Fibroblast of pulmonary artery (primary cell): Measurements from ENCODE around the gene LIX1L.

Experiments used
- DNase-seq: peaks from one replicate; pipeline ENCODE4 v3.0.0-alpha.2; 2010; ENCODE audit warnings: low read depth
- H3K4me3 ChIP-seq: replicated peaks from 2 replicates; pipeline ENCODE4 v1.5.1; 2011; ENCODE audit warnings: low read depth, mild to moderate bottlenecking, control low read depth, low read length, moderate library complexity
- TF ChIP-seq, protein P1 (sequence below): IDR thresholded peaks from 2 replicates; pipeline ENCODE4 v1.5.1; 2011; ENCODE audit warnings: mild to moderate bottlenecking, control low read depth, low read length, inconsistent platforms; ENCODE audit errors: missing control alignments

The LIX1L gene

DNA sequence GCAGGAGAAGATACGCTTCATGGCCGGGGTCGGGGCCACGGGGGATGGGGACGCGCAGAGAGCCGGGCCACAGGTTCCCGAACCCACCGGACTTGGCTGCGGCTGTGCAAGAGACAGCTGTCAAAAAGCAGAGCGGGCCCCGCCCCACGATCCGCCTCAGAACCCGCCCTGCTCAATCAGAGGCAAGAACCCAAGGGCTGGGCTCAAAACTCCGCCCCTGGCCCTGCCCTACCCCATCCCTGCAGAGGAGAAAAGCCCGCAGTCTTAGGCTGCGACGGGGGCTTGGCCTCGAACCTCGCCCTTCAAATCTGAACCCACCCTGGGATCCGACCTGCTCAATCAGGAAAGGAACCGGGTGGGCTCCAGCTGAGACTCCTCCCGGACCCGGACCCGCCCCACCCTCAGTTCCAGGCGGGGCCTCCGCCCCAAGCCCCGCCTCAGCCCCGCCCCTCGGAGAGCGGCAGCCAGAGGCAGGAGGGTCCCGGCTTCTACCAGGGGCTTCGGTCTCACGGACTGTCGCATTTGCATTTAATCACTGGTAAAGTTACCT lies 72.0 kb downstream of the LIX1L start, which contains the start of gene ANKRD35:
Gene ANKRD35, minus strand, starts transcription at position 129 of the 550 bp plus-strand sequence. Its CDS starts 108 bp downstream, at position 21.
- TF ChIP-seq, protein P1, sequence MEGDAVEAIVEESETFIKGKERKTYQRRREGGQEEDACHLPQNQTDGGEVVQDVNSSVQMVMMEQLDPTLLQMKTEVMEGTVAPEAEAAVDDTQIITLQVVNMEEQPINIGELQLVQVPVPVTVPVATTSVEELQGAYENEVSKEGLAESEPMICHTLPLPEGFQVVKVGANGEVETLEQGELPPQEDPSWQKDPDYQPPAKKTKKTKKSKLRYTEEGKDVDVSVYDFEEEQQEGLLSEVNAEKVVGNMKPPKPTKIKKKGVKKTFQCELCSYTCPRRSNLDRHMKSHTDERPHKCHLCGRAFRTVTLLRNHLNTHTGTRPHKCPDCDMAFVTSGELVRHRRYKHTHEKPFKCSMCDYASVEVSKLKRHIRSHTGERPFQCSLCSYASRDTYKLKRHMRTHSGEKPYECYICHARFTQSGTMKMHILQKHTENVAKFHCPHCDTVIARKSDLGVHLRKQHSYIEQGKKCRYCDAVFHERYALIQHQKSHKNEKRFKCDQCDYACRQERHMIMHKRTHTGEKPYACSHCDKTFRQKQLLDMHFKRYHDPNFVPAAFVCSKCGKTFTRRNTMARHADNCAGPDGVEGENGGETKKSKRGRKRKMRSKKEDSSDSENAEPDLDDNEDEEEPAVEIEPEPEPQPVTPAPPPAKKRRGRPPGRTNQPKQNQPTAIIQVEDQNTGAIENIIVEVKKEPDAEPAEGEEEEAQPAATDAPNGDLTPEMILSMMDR = no peak
- peak; percentile 67 for DNase-seq
- peak within 1 kb of the TSS; percentile 70 for H3K4me3 ChIP-seq

- peak; percentile 58 for DNase-seq
- TF ChIP-seq, protein P1 = no peak
- peak overlapping the region; percentile 70 for H3K4me3 ChIP-seq
Measured at GRCh38 chr1:145884675-145885074, 73.1 kb downstream of the LIX1L start.
